ENCODE results near the gene KLKB1.
"Not testable (repeated sequence)": the region's sequence is repeated elsewhere in the genome, so short reads cannot be mapped to it uniquely, and the experiment has no call there.

KLKB1 gene

GRCh38 chr4:186271081-186271678, 43.9 kb downstream of the KLKB1 start:
- TF ChIP-seq ISL1 (CRISPR knock-in tag; IDR thresholded peaks at IDR 0.05) (no peak), ARNTL (CRISPR knock-in tag; IDR thresholded peaks at IDR 0.05; ENCODE audit: borderline replicate concordance, low read depth) (no peak), CSDC2 (CRISPR knock-in tag; IDR thresholded peaks at IDR 0.05) (no peak), ESRRG (CRISPR knock-in tag; IDR thresholded peaks at IDR 0.05) (no peak), RARB (CRISPR knock-in tag; IDR thresholded peaks at IDR 0.05) (no peak), ZFP3 (CRISPR knock-in tag; IDR thresholded peaks at IDR 0.05) (no peak), OSR1 (CRISPR knock-in tag; IDR thresholded peaks at IDR 0.05) (no peak), CREB5 (CRISPR knock-in tag; IDR thresholded peaks at IDR 0.05; ENCODE audit: low read depth) (no peak), BACH2 (CRISPR knock-in tag; IDR thresholded peaks at IDR 0.05; ENCODE audit: borderline replicate concordance) (no peak), TCF4 (CRISPR knock-in tag; IDR thresholded peaks at IDR 0.05; ENCODE audit: borderline replicate concordance) (no peak), ZNF70 (CRISPR knock-in tag; IDR thresholded peaks at IDR 0.05) (no peak), ZC3H10 (CRISPR knock-in tag; IDR thresholded peaks at IDR 0.05) (no peak), PATZ1 (CRISPR knock-in tag; IDR thresholded peaks at IDR 0.05; ENCODE audit: borderline replicate concordance) (no peak), PPARA (CRISPR knock-in tag; IDR thresholded peaks at IDR 0.05; ENCODE audit: borderline replicate concordance) (no peak), ZFP30 (CRISPR knock-in tag; IDR thresholded peaks at IDR 0.05) (no peak), CSRNP3 (CRISPR knock-in tag; IDR thresholded peaks at IDR 0.05) (no peak), SNAI2 (CRISPR knock-in tag; IDR thresholded peaks at IDR 0.05) (no peak), TSHZ2 (CRISPR knock-in tag; IDR thresholded peaks at IDR 0.05) (no peak)
- ATAC-seq, result no peak

- TF ChIP-seq CREB5 (CRISPR knock-in tag; IDR thresholded peaks at IDR 0.05; ENCODE audit: low read depth) (no peak), BACH2 (CRISPR knock-in tag; IDR thresholded peaks at IDR 0.05; ENCODE audit: borderline replicate concordance) (no peak), ZFP30 (CRISPR knock-in tag; IDR thresholded peaks at IDR 0.05) (no peak), PPARA (CRISPR knock-in tag; IDR thresholded peaks at IDR 0.05; ENCODE audit: borderline replicate concordance) (no peak)
- ATAC-seq, result no peak
Measured at GRCh38 chr4:186272699-186273391, 45.5 kb downstream of the KLKB1 start.

GRCh38 chr4:186273392-186273789, 46.1 kb downstream of the KLKB1 start:
- ATAC-seq, result not testable (repeated sequence)

- no peak for ATAC-seq
- TF ChIP-seq TOX (CRISPR knock-in tag; IDR thresholded peaks at IDR 0.05; ENCODE audit: borderline replicate concordance) (no peak), ZFP3 (CRISPR knock-in tag; IDR thresholded peaks at IDR 0.05) (no peak), ZNF8 (CRISPR knock-in tag; IDR thresholded peaks at IDR 0.05) (no peak), ESRRG (CRISPR knock-in tag; IDR thresholded peaks at IDR 0.05) (no peak), BACH2 (CRISPR knock-in tag; IDR thresholded peaks at IDR 0.05; ENCODE audit: borderline replicate concordance) (no peak), ISL1 (CRISPR knock-in tag; IDR thresholded peaks at IDR 0.05) (no peak), ZNF565 (CRISPR knock-in tag; conservative IDR thresholded peaks at IDR 0.05; ENCODE audit: low read depth) (no peak), ARNTL (CRISPR knock-in tag; IDR thresholded peaks at IDR 0.05; ENCODE audit: borderline replicate concordance, low read depth) (no peak), ZC3H10 (CRISPR knock-in tag; IDR thresholded peaks at IDR 0.05) (no peak), PATZ1 (CRISPR knock-in tag; IDR thresholded peaks at IDR 0.05; ENCODE audit: borderline replicate concordance) (no peak), CSRNP3 (CRISPR knock-in tag; IDR thresholded peaks at IDR 0.05) (no peak), GLIS3 (CRISPR knock-in tag; IDR thresholded peaks at IDR 0.05) (no peak)
Measured at GRCh38 chr4:186283311-186283710, 56.0 kb downstream of the KLKB1 start.
